ENCODE data around the gene BEND6. TPM values are rescaled to one million over a fixed set of nuclear protein-coding genes. Genes with fewer than 3 reads are reported as not detected.

Gene BEND6
- total RNA-seq, 2 experiments from 2014 or later, result 0.50 to 1.5 TPM

DNA sequence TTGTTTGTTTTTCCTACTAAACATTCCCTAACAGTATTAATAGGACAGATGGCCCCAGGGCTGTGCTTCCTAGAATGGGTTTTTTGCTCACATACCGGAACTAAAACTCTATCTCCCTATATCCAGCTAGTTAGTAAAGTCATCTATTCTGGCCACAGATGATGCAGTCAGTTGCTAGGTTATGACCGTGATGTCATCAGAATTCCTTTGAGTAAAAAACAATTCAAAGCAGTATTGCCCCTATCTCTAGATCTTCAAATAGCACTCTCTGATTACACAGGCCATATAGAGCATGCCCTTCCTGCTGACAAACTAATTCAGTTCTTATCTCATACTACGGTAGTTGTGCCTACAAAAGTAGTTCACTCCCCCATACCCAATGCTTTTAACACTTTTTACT, 117.2 kb downstream of the BEND6 start:
- Histone ChIP-seq H3K4me3 (ENCODE audit: low read depth, low read length, poor library complexity, severe bottlenecking) (no peak overlapping the region), H3K36me3 (ENCODE audit: insufficient read depth, low read length) (no peaks in the 10 kb centered on the region), H3K27ac (ENCODE audit: low read depth, low read length, poor library complexity, severe bottlenecking) (no peak overlapping the region), H4K20me1 (ENCODE audit: insufficient read depth, low read length) (no peaks in the 10 kb centered on the region), H3K4me1 (ENCODE audit: insufficient read depth, low read length, poor library complexity, severe bottlenecking) (no peaks in the 10 kb centered on the region), H3K79me2 (ENCODE audit: insufficient read depth, low read depth, low read length) (no peaks in the 10 kb centered on the region), H3K9me3 (ENCODE audit: low read length) (no peaks in the 10 kb centered on the region), H2AFZ (ENCODE audit: low read length) (no peak overlapping the region), H3K9me2 (ENCODE audit: insufficient read depth, low read length) (no peaks in the 10 kb centered on the region), H3K4me2 (ENCODE audit: low read length) (no peak overlapping the region)
- DNase-seq (ENCODE audit: low spot score), result no peak
- intact Hi-C loops (cut with micrococcal nuclease; ENCODE audit: unreplicated experiment), result no loop called here
- TF ChIP-seq, protein P1, sequence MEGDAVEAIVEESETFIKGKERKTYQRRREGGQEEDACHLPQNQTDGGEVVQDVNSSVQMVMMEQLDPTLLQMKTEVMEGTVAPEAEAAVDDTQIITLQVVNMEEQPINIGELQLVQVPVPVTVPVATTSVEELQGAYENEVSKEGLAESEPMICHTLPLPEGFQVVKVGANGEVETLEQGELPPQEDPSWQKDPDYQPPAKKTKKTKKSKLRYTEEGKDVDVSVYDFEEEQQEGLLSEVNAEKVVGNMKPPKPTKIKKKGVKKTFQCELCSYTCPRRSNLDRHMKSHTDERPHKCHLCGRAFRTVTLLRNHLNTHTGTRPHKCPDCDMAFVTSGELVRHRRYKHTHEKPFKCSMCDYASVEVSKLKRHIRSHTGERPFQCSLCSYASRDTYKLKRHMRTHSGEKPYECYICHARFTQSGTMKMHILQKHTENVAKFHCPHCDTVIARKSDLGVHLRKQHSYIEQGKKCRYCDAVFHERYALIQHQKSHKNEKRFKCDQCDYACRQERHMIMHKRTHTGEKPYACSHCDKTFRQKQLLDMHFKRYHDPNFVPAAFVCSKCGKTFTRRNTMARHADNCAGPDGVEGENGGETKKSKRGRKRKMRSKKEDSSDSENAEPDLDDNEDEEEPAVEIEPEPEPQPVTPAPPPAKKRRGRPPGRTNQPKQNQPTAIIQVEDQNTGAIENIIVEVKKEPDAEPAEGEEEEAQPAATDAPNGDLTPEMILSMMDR (conservative IDR thresholded peaks at IDR 0.05; ENCODE audit: low read length), result no peak
- TF ChIP-seq EZH2phosphoT487 (IDR thresholded peaks at IDR 0.05; ENCODE audit: borderline replicate concordance, low read depth, low read length), result no peak
- ChIA-PET POLR2A (interaction anchor here (1.3 to 2.0 kb wide), 2 partner anchors 14 to 18 kb away, joined by 4 to 7 read pairs; no protein-coding TSS in a partner anchor), CTCF (ENCODE audit: unreplicated experiment) (no interaction called here)
- BruUV-seq (replicated peaks), result no TSS peak

DNA sequence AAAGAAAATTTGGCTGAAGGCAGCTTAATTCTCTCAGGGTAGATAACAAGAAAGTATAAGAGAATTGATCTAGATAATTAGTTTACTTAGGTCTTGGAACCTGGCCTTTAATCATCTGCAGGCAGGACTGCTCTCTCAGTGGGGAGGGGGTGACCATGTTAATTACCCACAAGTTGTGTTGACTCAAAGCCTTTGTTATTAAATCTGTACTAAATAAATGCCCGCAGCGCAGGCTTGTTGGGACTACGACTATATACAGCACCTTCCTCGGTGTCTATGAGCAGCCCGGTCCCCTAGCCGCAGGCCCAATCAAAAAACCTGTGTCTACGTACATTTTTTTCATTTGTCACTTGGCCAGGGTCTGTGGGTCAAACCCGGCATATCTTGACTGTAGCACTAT, 119.5 kb downstream of the BEND6 start:
- H3K79me2 ChIP-seq (ENCODE audit: insufficient read depth, low read depth, low read length), result no peaks in the 10 kb centered on the region
- H3K9me3 ChIP-seq (ENCODE audit: low read length), result no peaks in the 10 kb centered on the region
- DNase-seq (ENCODE audit: low spot score), result no peak
- no peaks in the 10 kb centered on the region for H3K4me1 ChIP-seq (ENCODE audit: insufficient read depth, low read length, poor library complexity, severe bottlenecking)
- no peak for TF ChIP-seq EZH2phosphoT487 (IDR thresholded peaks at IDR 0.05; ENCODE audit: borderline replicate concordance, low read depth, low read length)
- TF ChIP-seq, protein P1 (conservative IDR thresholded peaks at IDR 0.05; ENCODE audit: low read length), result no peak
- H4K20me1 ChIP-seq (ENCODE audit: insufficient read depth, low read length), result no peaks in the 10 kb centered on the region
- H3K27ac ChIP-seq (ENCODE audit: low read depth, low read length, poor library complexity, severe bottlenecking), result no peak overlapping the region
- no peak overlapping the region for H2AFZ ChIP-seq (ENCODE audit: low read length)
- no peak overlapping the region for H3K4me2 ChIP-seq (ENCODE audit: low read length)
- no TSS peak for BruUV-seq (replicated peaks)
- H3K9me2 ChIP-seq (ENCODE audit: insufficient read depth, low read length), result no peaks in the 10 kb centered on the region
- H3K4me3 ChIP-seq (ENCODE audit: low read depth, low read length, poor library complexity, severe bottlenecking), result no peak overlapping the region
- ChIA-PET CTCF (ENCODE audit: unreplicated experiment) (no interaction called here), POLR2A (no interaction called here)
- no peaks in the 10 kb centered on the region for H3K36me3 ChIP-seq (ENCODE audit: insufficient read depth, low read length)
- intact Hi-C loops (cut with micrococcal nuclease; ENCODE audit: unreplicated experiment), result no loop called here

DNA sequence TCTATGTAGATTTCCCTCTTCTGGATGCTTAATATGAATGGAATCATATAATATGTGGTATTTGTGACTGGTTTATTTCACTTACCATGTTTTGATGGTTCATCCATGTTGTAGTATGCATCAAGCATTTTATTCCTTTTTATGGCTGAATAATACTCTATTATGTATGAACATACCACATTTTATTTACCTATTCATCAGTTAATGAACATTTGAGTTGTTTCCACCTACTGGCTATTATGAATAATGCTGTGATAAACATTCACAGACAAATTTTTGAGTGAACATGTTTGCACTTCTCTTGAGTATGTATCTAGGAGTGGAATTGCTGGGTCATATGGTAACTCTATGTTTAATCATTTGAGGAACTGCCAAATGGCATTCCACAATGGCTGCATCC, 120.2 kb downstream of the BEND6 start:
- TF ChIP-seq, protein P1 (conservative IDR thresholded peaks at IDR 0.05; ENCODE audit: low read length), result no peak
- no peak for TF ChIP-seq EZH2phosphoT487 (IDR thresholded peaks at IDR 0.05; ENCODE audit: borderline replicate concordance, low read depth, low read length)
- BruUV-seq (replicated peaks), result no TSS peak
- Histone ChIP-seq H4K20me1 (ENCODE audit: insufficient read depth, low read length) (no peaks in the 10 kb centered on the region), H2AFZ (ENCODE audit: low read length) (no peak overlapping the region), H3K27ac (ENCODE audit: low read depth, low read length, poor library complexity, severe bottlenecking) (no peak overlapping the region), H3K4me1 (ENCODE audit: insufficient read depth, low read length, poor library complexity, severe bottlenecking) (no peaks in the 10 kb centered on the region), H3K36me3 (ENCODE audit: insufficient read depth, low read length) (no peaks in the 10 kb centered on the region), H3K79me2 (ENCODE audit: insufficient read depth, low read depth, low read length) (no peaks in the 10 kb centered on the region), H3K4me3 (ENCODE audit: low read depth, low read length, poor library complexity, severe bottlenecking) (no peak overlapping the region), H3K4me2 (ENCODE audit: low read length) (no peak overlapping the region), H3K9me3 (ENCODE audit: low read length) (no peaks in the 10 kb centered on the region), H3K9me2 (ENCODE audit: insufficient read depth, low read length) (no peaks in the 10 kb centered on the region)
- no peak for DNase-seq (ENCODE audit: low spot score)
- ChIA-PET POLR2A (no interaction called here), CTCF (ENCODE audit: unreplicated experiment) (no interaction called here)
- intact Hi-C loops (cut with micrococcal nuclease; ENCODE audit: unreplicated experiment), result no loop called here

Small RNA genes lying within 50 kb of the gene (small RNA-seq; reads per million reads assigned to genes)
- gene FTH1P15 (not detected), gene RNU6-626P (not detected)

Other genes with a start within 250 kb of the BEND6 start
- 14.4 and 16.2 TPM in 2 replicates for gene KIAA1586, start 91.6 kb downstream of the BEND6 start, total RNA-seq (2014; rRNA removed; shearing (Covaris generic))
- 25.7 and 28.0 TPM in 2 replicates for gene KIAA1586, start 91.6 kb downstream of the BEND6 start, total RNA-seq (2022)
- gene ZNF451, start 135.1 kb downstream of the BEND6 start, total RNA-seq (2014; rRNA removed; shearing (Covaris generic)), result 35.1 and 50.0 TPM in 2 replicates
- gene ZNF451, start 135.1 kb downstream of the BEND6 start, total RNA-seq (2022), result 66.7 and 76.3 TPM in 2 replicates
- gene BAG2, start 217.2 kb downstream of the BEND6 start, total RNA-seq (2014; rRNA removed; shearing (Covaris generic)), result 6.8 and 7.7 TPM in 2 replicates
- gene BAG2, start 217.2 kb downstream of the BEND6 start, total RNA-seq (2022), result 8.0 and 8.7 TPM in 2 replicates

Data from OCI-LY7 (cell line).